HG02840 (cell line): ENCODE data around the gene LGALS1.
"Not testable (repeated sequence)": the region's sequence is repeated elsewhere in the genome, so short reads cannot be mapped to it uniquely, and the experiment has no call there.

ENCODE experiments used
- ATAC-seq: cut with Tn5 transposase; IDR thresholded peaks from one replicate; pipeline ENCODE4 v1.9.1; 2021; ENCODE audit warnings: mild to moderate bottlenecking, moderate library complexity, moderate number of reproducible peaks; ENCODE audit not compliant: unreplicated experiment, low FRiP score

LGALS1 gene

DNA sequence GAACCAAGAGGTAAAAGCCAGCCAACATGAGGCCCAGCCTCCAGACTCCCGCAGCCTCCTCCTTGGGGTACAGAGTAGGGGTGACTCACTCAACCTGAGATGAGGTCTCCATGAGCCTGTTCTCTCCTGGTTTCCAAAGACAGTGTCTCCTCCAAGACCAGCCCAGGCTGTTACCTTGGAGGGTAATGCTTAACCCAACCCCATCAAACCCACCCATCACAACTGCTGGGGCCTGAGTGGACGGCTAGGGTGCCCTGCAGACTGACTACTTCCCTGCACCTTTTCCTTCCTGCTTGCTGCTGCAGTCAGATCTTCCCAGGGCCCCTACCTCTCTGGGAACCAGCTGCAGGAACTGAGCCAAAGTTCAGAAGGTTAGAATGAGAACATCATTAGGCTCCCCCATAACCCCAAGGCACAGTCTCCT is 5.6 kb downstream of the LGALS1 start:
- ATAC-seq: no peak

DNA sequence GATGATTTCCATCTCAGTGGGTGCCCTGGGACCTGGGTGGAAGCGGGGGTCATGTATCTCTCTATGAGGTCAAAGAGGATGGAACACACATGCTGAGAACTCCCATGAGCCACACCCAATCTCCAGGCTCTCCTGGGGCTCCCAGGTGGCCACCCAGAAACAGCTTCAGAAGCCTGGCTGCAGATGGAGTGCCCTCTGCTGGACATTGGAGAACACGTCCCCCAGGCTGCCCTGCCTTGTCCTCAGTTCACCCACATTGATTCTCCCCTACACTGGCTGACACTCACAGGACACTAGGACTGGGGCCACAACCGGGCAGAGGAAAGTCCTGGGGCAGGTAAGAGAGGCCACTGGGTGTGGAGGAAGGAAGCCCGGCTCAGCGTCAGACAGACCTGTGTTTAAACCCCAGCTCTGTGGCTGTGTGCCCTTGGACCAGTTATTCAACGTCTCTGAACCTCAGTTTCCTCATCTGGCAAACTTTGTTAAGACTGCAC is 6.2 kb downstream of the LGALS1 start:
- no peak for ATAC-seq

- ATAC-seq: no peak
Observed at GRCh38 chr22:37684803-37685615, 9.6 kb downstream of the LGALS1 start.

GRCh38 chr22:37686002-37686982 is 10.9 kb downstream of the LGALS1 start, which contains the start of gene NOL12:
TSS of gene NOL12 (plus strand) at chr22:37686343. CDS start at chr22:37686393, 50 bp downstream.
- ATAC-seq: peak; percentile 73

DNA sequence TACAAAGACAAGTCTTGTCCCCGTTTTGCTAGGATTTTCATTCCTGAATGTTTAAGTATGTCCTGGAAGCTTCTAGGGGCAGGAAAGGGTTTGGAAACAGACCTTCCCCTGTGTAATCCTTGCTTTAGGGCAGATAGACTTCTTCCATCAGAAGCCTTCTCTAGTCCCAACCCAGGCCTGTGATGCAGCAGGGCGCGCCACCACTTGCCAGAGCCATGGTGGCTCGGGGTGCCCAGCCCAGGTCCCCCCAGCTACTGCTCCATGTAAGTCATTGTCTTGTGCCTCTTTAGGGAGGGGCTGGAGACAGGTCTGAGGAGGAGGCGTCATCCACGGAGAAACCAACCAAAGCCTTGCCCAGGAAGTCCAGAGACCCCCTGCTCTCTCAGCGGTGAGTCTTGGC is 15.0 kb downstream of the LGALS1 start:
- no peak for ATAC-seq

DNA sequence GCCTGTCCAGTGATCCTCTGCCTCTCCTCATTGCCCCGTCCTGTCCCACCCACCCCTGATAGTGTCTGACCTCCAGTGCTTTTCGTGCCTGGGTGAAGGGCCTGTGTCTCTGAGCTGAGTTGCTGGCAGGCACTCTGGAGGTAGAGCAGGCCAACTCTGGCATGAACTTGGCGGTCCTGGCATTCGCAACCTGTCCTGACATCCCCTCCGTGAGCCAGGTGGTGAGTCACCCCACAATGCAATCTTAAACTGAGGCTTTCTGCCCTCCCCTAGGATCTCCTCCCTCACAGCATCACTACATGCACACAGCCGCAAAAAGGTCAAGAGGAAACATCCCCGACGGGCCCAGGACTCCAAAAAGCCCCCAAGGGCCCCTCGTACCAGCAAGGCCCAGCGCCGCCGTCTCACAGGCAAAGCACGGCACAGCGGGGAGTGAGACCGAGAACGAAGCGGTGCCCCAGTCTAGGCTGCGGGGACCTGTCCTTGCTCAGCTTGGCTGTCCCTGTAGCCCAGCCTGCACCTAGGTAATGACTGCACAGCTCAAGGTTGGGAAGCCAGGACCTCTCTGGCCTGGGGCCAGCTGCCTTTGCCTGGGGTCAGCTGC is 15.6 kb downstream of the LGALS1 start:
- no peak for ATAC-seq

DNA sequence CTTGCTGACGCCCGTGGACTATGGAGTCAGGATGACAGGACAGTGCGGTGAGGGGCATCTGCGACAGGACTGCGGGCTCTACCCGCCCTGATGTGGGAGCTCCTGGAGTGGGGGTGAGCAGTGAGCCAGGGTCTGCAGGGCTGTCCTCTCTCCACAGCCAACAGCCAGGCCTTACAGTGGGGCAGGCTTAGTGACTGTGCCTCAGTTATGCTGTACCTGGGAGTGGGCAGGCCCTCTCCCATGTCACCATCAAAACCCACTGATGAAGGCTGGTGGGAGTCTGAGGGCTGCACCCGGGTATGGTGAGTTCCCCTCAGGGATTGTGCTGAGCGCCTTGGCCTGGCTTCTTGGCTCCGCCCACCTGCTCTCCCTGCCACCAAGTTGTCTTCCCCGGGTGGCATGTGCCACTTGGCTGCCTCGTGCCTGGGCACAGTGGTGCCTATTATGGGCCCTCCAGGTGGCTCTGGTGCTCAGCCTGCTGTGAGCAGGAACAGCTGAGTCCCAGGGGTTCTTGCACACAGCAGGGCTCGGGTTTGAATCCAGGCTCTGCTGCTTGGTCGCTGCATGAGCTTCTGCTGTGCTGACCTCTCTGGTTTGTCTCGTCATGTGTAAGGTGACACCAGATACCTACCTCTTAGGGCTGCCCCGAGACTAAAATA is 17.3 kb downstream of the LGALS1 start:
- ATAC-seq: no peak

GRCh38 chr22:37694131-37694530 is 18.7 kb downstream of the LGALS1 start:
- ATAC-seq: not testable (repeated sequence)

DNA sequence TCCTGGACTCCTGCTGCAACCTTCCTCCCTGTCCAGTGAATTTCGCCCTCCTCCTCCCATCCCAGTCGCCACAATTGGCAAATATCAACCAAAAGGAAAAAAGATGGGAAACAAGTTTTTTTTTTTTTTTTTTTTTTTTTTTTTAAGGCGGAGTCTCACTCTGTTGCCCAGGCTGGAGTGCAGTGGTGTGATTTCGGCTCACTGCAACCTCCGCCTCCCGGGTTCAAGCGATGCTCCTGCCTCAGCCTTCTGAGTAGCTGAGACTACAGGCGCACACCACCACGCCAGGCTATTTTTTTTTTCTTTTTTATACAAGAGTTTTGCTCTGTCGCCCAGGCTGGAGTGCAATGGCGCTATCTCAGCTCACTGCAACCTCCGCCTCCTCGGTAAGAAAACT is 20.8 kb downstream of the LGALS1 start:
- not testable (repeated sequence) for ATAC-seq

DNA sequence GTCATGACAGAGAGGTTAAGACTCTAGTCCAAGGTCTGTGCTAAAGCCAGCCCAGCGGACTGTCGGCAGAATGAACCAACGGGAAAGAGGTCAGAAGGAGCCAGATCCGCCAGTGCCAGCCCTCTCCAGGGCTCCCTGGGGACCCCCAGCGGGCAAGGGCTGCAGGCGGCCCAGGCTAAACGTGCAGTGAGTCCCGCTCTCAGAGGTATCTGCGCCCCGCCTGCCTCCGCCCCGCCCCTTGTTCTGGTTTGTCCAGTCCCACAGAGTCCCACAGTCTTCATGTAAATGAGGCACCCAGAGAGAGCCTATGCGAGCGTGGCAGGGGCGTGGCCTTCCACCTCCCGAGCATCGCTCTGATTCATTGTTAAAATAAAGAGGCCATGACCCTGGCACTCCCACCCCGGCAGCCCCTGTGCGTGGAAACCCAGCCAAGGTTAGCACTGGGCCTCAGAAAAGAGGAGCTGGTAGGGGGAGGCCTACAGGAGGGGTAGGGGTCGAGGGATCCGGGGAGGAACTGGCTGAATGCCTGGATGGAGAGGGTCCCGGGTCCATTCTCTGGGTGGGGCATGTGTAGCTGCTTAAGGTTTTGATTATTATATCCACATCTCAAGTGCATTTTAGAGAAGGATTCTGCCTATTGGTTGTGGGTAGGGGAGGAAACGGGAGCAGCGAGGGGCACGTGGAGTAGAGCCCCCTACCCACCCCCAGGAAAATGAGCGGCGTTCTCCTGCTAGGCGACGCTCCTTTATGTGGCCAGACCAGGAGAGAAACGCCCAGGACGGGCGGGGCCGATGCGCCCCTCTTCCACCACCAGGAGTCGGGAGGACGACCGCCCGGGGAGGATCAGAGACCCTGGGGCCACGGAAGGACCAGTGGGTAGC is 21.5 kb downstream of the LGALS1 start, which contains the start of gene TRIOBP:
Gene TRIOBP, plus strand, starts transcription at position 392 of the 881 bp plus-strand sequence. CDS start 4,318 bp downstream, outside the sequence.
- peak; percentile 80 for ATAC-seq

GRCh38 chr22:37697538-37697835 is 22.1 kb downstream of the LGALS1 start:
- no peak for ATAC-seq

- ATAC-seq: no peak
Observed at GRCh38 chr22:37701141-37701786, 25.8 kb downstream of the LGALS1 start.

DNA sequence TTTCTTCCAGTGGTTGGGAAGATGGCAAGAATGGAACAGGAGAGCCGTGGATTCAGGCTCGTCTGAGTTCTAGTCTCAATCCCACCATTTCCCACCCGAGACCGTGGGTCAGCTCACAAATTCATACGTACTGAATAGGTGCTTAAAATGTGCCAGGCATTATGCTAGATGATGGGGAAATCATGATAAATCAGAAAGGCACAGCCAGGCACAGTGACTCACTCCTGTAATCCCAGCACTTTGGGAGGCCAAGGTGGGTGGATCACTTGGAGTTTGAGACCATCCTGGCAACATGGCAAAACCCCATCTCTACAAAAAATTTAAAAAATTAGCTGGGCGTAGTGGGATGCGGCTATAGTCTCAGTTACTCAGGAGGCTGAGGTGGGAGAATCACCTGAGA is 28.5 kb downstream of the LGALS1 start:
- ATAC-seq: no peak

- ATAC-seq: no peak
Observed at GRCh38 chr22:37704645-37705044, 29.2 kb downstream of the LGALS1 start.

DNA sequence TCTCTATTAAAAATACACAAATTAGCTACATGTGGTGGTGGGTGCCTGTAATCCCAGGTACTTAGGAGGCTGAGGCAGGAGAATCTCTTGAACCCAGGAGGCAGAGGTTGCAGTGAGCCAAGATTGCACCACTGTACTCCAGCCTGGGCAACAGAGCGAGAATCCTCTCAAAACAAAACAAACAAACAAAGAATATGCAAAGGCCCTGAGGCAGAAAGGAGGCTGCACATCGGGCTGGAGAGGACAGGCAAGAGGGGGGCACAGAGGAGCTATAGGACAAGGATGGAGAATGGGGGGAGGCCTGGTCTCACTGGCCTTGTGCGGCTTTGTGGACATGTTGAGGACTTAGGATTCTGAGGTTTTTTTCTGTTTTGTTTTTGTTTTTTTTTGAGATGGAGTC is 29.8 kb downstream of the LGALS1 start:
- ATAC-seq: no peak

- ATAC-seq: no peak
Observed at GRCh38 chr22:37708580-37709444, 33.4 kb downstream of the LGALS1 start.

DNA sequence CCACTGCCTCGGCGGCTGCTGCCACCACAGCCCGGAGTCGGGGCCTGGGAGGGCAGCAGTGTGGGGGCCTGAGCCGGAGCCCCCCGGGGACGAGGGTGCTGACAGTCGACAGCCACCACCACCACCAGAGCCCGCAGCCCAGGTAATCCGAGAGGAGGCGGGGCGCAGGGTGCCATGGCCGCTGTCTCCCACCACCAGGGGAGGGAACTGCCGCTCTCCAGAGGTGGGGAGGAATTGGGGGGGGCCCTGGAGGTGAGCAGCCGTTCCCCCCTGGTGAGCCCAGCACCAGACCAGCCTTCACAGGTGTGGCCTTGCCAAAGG is 34.0 kb downstream of the LGALS1 start:
- ATAC-seq: no peak

- ATAC-seq: no peak
Observed at GRCh38 chr22:37710675-37711074, 35.2 kb downstream of the LGALS1 start.
